Omental fat pad (tissue), 4 donors: ENCODE measurements around the gene CDH22. TPM values are rescaled to one million over a fixed set of nuclear protein-coding genes. Genes with fewer than 3 reads are reported as not detected.

Experiments used
- ATAC-seq: fragments of 150-250 bp; one replicate; pipeline ENCODE4 v1.9.1; 2016; ENCODE audit warnings: mild to moderate bottlenecking, moderate library complexity; ENCODE audit not compliant: low FRiP score
- DNase-seq: peaks from one replicate; pipeline ENCODE4 v3.0.0-alpha.2; 2019; ENCODE audit warnings: low spot score
- total RNA-seq, 4 donors: library from RNA; depleted of rRNA; stranded (reverse); fragments of >200 nt; gene quantifications; one replicate each; pipeline ENCODE4 v1.1.0, GENCODE V29; 2016
- TF ChIP-seq, protein P1 (sequence below), 3 donors: fragments of 450-650 bp; IDR thresholded peaks; one replicate each; pipeline ENCODE4 v1.5.1; 2016 to 2017; ENCODE audit warnings: antibody characterized with exemption in 3 of 3, mild to moderate bottlenecking in 3 of 3, moderate library complexity in 2 of 3

CDH22 gene
- total RNA-seq, 4 donors from 2014 or later = 0.24 to 0.46 (median 0.31) TPM

GRCh38 chr20:46131396-46131795, 176.9 kb downstream of the CDH22 start:
- ATAC-seq (no peak), DNase-seq (no peak)

DNA sequence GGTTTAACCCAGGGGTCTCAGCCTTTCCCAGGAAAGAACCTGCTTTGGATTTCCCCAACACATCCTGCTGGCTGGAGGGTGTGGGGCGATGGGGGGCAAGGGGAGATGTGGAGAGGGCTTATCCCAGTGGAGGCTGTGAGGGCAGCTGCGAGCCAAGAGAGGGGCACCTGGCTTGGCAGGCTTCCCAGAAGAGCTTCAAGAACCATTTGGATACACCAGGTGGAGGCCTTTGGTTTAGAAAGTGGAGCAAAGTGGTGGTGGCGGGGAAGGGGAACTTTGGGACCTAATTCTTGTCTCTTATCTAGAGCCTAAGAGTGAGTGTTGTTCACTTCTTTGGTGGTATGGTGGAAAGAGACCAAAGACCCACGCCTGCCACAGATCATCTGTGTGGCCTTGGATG, 177.8 kb downstream of the CDH22 start:
- no peak for DNase-seq
- TF ChIP-seq, protein P1, sequence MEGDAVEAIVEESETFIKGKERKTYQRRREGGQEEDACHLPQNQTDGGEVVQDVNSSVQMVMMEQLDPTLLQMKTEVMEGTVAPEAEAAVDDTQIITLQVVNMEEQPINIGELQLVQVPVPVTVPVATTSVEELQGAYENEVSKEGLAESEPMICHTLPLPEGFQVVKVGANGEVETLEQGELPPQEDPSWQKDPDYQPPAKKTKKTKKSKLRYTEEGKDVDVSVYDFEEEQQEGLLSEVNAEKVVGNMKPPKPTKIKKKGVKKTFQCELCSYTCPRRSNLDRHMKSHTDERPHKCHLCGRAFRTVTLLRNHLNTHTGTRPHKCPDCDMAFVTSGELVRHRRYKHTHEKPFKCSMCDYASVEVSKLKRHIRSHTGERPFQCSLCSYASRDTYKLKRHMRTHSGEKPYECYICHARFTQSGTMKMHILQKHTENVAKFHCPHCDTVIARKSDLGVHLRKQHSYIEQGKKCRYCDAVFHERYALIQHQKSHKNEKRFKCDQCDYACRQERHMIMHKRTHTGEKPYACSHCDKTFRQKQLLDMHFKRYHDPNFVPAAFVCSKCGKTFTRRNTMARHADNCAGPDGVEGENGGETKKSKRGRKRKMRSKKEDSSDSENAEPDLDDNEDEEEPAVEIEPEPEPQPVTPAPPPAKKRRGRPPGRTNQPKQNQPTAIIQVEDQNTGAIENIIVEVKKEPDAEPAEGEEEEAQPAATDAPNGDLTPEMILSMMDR (IDR thresholded peaks at IDR 0.05) = no peak
- ATAC-seq = no peak

More at GRCh38 chr20:46131396-46131795, 176.9 kb downstream of the CDH22 start:
- TF ChIP-seq, protein P1 (IDR thresholded peaks at IDR 0.05) = no peak

DNA sequence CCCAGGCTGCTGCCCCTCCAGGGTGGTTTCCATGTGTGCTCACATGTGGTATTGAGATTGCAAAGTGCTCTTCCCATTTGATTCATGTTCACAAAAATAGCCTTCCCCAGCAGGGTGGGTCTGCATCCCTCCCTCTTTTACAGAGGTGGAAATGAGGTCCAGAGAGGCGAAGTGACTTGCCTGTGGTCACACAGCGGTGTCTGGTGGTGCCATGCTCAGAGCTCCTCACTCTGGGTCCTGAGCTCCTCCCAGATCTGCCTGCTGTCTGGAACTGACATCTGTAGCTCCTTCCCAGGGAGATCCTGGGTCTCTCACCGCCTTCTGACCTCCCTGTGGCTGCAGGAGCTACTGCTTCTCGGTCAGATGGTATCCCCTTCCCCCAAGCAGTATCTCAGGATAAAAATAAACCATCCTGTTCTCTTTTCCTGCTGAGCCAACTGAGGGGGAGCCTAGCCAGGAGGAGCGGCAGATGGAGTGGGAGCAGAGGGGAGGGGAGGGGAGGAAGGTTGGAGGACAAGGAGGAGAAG, 178.3 kb downstream of the CDH22 start:
- DNase-seq (no peak), ATAC-seq (no peak)
- TF ChIP-seq, protein P1 (IDR thresholded peaks at IDR 0.05) = no peak

DNA sequence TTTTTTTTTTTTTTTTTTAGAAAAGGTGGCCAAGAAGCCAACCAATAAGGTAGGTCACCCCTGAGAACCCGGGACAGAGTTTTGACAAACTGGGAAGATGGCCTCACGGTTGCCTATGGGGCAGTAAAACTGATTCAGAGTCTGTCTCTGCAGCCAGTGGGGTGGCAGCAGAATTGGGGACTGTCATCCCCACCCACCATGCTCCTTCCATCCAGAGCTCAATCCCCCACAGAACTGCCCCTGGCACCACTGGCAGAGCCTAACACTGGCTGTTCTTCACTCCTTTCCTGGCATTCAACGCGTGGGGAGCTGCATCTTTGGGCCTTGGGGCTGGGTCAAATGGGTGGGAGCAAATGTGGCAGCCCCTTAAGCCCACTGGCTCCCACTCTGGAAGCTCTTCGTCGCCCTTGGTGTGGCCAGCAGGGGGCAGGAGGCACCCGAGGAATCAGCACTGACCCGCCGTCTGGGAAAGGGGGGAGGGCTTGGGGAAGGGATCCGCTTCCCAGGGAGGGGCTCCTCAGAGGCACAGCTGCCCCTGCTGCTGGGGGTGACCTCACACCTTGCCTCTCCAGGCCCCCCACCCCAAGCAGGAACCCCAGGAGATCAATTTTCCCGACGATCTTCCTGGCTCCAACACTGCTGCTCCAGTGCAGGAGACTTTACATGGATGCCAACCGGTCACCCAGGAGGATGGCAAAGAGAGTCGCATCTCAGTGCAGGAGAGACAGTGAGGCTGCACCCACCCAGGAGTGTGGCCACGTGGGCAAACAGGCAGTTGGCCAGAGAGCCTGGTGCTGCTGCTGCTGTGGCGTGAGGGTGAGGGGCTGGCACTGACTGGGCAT, 179.8 kb downstream of the CDH22 start:
- DNase-seq (no peak), ATAC-seq (no peak)
- TF ChIP-seq, protein P1 (IDR thresholded peaks at IDR 0.05) = no peak

GRCh38 chr20:46127396-46128010, 180.8 kb downstream of the CDH22 start:
- TF ChIP-seq, protein P1 (IDR thresholded peaks at IDR 0.05) = no peak
- DNase-seq (no peak), ATAC-seq (no peak)

DNA sequence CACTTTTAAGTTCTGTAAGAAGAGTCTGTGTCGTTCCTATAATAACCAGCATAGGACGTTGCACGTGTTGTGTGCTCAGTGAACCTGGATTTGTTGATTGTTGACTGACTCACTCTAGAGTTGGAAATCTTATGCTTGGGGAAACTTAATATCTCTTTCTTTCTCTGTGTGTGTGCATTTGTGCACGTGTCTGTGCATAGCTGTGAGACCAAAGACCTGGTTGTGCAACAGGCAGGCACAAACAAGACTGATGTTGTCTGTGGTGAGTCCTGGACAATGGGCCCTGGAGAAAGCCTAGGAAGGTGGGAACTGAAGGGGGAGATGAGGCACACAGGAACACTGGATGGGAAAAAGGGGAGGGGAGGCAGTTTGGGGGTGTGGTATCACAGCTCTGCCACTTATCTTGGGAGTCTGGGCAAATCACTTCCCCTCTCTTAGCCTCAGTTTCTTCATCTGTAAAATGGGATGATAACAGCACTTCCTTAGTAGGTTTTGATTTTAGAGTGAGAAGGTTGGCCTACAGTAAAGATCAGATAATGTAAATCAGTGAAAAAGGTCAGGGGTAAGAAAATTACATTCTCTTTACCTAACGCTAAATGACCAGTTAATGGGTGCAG, 181.8 kb downstream of the CDH22 start:
- TF ChIP-seq, protein P1 (IDR thresholded peaks at IDR 0.05) = no peak
- DNase-seq (no peak), ATAC-seq (no peak)

Other genes starting within 250 kb of the CDH22 start
- 10 to 100 TPM; 19.3 to 41.1 (median 23.2) TPM for gene NCOA5, start 218.5 kb downstream of the CDH22 start, total RNA-seq
- 10 to 100 TPM; 15.0 to 33.4 (median 23.2) TPM for gene CD40, start 190.2 kb downstream of the CDH22 start, total RNA-seq
- 10 to 100 TPM; 30.7 to 57.6 (median 47.4) TPM for gene ELMO2, start 98.1 kb upstream of the CDH22 start, total RNA-seq
- 1 to 10 TPM; 1.2 to 7.3 (median 2.4) TPM for gene ZNF334, start 205.1 kb upstream of the CDH22 start, total RNA-seq
- gene OCSTAMP, start 242.2 kb upstream of the CDH22 start, total RNA-seq = under 1 TPM in 1 of 4 donors, not detected in 3; 0.24 TPM